ENCODE measurements around the gene MCAM.

The MCAM gene

DNA sequence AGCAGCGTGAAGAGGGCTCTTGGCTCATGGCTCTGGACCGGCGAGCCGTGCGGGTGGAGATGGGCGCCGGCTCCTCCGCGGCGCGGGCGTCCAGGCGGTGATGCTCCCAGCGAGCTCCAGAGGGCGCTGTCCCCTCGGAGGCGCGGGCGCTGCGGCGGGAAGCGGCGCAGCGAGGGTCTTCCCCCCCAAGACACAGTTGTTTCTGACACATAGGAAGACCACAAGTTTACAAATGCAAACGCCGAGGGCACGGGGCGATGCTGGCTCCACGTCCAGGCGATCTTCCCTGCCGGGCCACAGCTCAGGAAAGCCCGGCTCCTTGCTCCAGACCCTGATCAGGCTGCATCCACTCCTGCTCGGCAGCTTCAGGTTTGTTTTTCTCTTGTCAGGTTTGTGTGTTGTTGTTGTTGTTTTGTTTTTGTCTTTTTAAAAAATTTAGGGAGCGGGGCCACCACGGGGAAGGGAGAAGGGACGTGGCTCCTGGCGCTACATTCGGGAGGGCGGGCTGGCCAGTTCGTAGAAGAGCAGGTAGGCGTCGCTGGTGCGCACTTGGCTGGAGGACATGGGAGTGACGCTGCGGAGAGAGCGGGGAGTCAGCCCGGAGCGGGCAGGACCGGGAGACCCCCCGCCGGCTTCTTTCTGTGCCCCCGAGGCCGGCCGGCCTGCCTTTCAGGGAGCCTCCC is 39.6 kb upstream of the MCAM start:
- H3F3A ChIP-seq (ENCODE audit: control insufficient read depth, insufficient read depth) = 0 out of 2 replicates have a peak, but pooled peaks cover 5% of the 10 kb centered on the region
- H3K4me2 ChIP-seq (ENCODE audit: low read length) = peak overlapping the region; percentile 86
- no peaks in the 10 kb centered on the region for H4K20me1 ChIP-seq (ENCODE audit: control insufficient read depth, insufficient read depth, low read depth, low read length)
- H3K27me3 ChIP-seq (ENCODE audit: control insufficient read depth, low read length) = no peaks in the 10 kb centered on the region
- H3K9me3 ChIP-seq (ENCODE audit: control insufficient read depth, insufficient read depth, low read length) = no peaks in the 10 kb centered on the region
- H3K27ac ChIP-seq (ENCODE audit: low read depth, low read length) = no peak overlapping the region
- H3K36me3 ChIP-seq (ENCODE audit: control insufficient read depth, low read length) = peaks cover 58% of the 10 kb centered on the region
- no peak for TF ChIP-seq EZH2phosphoT487 (IDR thresholded peaks at IDR 0.05; ENCODE audit: borderline replicate concordance, low read length)
- TF ChIP-seq, protein P1, sequence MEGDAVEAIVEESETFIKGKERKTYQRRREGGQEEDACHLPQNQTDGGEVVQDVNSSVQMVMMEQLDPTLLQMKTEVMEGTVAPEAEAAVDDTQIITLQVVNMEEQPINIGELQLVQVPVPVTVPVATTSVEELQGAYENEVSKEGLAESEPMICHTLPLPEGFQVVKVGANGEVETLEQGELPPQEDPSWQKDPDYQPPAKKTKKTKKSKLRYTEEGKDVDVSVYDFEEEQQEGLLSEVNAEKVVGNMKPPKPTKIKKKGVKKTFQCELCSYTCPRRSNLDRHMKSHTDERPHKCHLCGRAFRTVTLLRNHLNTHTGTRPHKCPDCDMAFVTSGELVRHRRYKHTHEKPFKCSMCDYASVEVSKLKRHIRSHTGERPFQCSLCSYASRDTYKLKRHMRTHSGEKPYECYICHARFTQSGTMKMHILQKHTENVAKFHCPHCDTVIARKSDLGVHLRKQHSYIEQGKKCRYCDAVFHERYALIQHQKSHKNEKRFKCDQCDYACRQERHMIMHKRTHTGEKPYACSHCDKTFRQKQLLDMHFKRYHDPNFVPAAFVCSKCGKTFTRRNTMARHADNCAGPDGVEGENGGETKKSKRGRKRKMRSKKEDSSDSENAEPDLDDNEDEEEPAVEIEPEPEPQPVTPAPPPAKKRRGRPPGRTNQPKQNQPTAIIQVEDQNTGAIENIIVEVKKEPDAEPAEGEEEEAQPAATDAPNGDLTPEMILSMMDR (IDR thresholded peaks at IDR 0.05; ENCODE audit: low read depth, low read length, poor library complexity, severe bottlenecking) = peak; percentile 97
- no peaks in the 10 kb centered on the region for H3K9me2 ChIP-seq (replicated peaks; ENCODE audit: control insufficient read depth, low read length)
- H3K4me3 ChIP-seq (ENCODE audit: low read length) = peak overlapping the region; percentile 72
- H3K79me2 ChIP-seq (ENCODE audit: control insufficient read depth, low read length) = peaks cover 12% of the 10 kb centered on the region
- H3K4me1 ChIP-seq (ENCODE audit: control insufficient read depth, low read length) = peaks cover 51% of the 10 kb centered on the region

DNA sequence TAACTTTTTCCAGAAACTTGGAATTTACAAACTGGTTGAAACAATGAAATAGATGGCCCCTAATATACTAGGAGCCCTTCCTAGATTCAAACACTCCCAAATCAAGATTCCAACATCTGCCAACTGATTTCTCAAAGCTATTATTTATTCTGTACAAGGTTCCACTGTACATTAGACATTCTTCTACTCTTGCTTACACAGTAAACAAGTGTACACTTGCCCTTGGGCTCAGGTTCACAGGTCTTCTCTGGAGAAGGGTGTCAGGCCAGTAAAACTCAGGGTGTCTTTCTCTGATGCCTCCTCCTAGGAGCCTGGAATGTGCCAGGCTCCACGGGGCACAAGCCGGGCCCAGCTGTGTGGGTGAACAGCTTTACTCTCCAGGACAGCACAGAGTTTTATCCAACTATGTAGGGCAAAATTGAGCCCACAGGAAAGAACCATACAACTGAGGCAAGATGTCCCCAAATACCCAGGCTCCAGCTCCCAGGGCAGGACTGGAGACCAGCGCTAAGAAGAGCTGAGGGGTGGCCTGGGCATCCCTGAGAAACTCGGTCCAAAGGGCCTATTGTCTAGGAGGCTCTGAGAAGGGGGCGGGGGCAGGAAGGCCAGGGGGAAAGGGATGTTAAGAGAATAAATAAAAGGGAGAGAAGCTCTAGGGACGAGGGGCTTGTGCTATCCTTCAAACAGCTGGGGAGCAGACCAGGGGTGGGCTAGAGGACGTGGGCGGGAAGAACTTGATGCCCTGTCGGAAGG is 38.3 kb upstream of the MCAM start:
- TF ChIP-seq EZH2phosphoT487 (IDR thresholded peaks at IDR 0.05; ENCODE audit: borderline replicate concordance, low read length) = no peak
- TF ChIP-seq, protein P1 (IDR thresholded peaks at IDR 0.05; ENCODE audit: low read depth, low read length, poor library complexity, severe bottlenecking) = no peak

GRCh38 chr11:119352857-119353260 is 35.9 kb upstream of the MCAM start:
- no peaks in the 10 kb centered on the region for H4K20me1 ChIP-seq (ENCODE audit: control insufficient read depth, insufficient read depth, low read depth, low read length)
- H3F3A ChIP-seq (ENCODE audit: control insufficient read depth, insufficient read depth) = 0 out of 2 replicates have a peak, but pooled peaks cover 3% of the 10 kb centered on the region
- H3K4me3 ChIP-seq (ENCODE audit: low read length) = no peak overlapping the region
- H3K4me1 ChIP-seq (ENCODE audit: control insufficient read depth, low read length) = peaks cover 23% of the 10 kb centered on the region
- no peaks in the 10 kb centered on the region for H3K9me3 ChIP-seq (ENCODE audit: control insufficient read depth, insufficient read depth, low read length)
- no peaks in the 10 kb centered on the region for H3K9me2 ChIP-seq (replicated peaks; ENCODE audit: control insufficient read depth, low read length)
- H3K27me3 ChIP-seq (ENCODE audit: control insufficient read depth, low read length) = no peaks in the 10 kb centered on the region
- H3K36me3 ChIP-seq (ENCODE audit: control insufficient read depth, low read length) = peaks cover 32% of the 10 kb centered on the region
- no peaks in the 10 kb centered on the region for H3K79me2 ChIP-seq (ENCODE audit: control insufficient read depth, low read length)
- H3K27ac ChIP-seq (ENCODE audit: low read depth, low read length) = no peak overlapping the region
- no peak overlapping the region for H3K4me2 ChIP-seq (ENCODE audit: low read length)
- TF ChIP-seq EZH2phosphoT487 (IDR thresholded peaks at IDR 0.05; ENCODE audit: borderline replicate concordance, low read length) = no peak
- TF ChIP-seq, protein P1 (IDR thresholded peaks at IDR 0.05; ENCODE audit: low read depth, low read length, poor library complexity, severe bottlenecking) = no peak

More for the DNA sequence above, 38.3 kb upstream of the MCAM start:
- H3F3A ChIP-seq (ENCODE audit: control insufficient read depth, insufficient read depth) = 0 out of 2 replicates have a peak, but pooled peaks cover 3% of the 10 kb centered on the region
- peaks cover 43% of the 10 kb centered on the region for H3K4me1 ChIP-seq (ENCODE audit: control insufficient read depth, low read length)
- no peak overlapping the region for H3K27ac ChIP-seq (ENCODE audit: low read depth, low read length)
- H4K20me1 ChIP-seq (ENCODE audit: control insufficient read depth, insufficient read depth, low read depth, low read length) = no peaks in the 10 kb centered on the region
- H3K79me2 ChIP-seq (ENCODE audit: control insufficient read depth, low read length) = peaks cover 3% of the 10 kb centered on the region; the same call in 1 of the 2 replicates
- no peak overlapping the region for H3K4me2 ChIP-seq (ENCODE audit: low read length)
- H3K4me3 ChIP-seq (ENCODE audit: low read length) = no peak overlapping the region
- no peaks in the 10 kb centered on the region for H3K27me3 ChIP-seq (ENCODE audit: control insufficient read depth, low read length)
- no peaks in the 10 kb centered on the region for H3K9me3 ChIP-seq (ENCODE audit: control insufficient read depth, insufficient read depth, low read length)
- H3K36me3 ChIP-seq (ENCODE audit: control insufficient read depth, low read length) = peaks cover 54% of the 10 kb centered on the region
- H3K9me2 ChIP-seq (replicated peaks; ENCODE audit: control insufficient read depth, low read length) = no peaks in the 10 kb centered on the region

All from DOHH2 (cell line).